ENCODE data around the gene MAN1A2. TPM values are rescaled to one million over a fixed set of nuclear protein-coding genes. Genes with fewer than 3 reads are reported as not detected.

Gene MAN1A2
- total RNA-seq, 4 donors from 2014 or later, result 55.0 to 84.2 (median 79.8) TPM

- Histone ChIP-seq H3K27ac (no peak overlapping the region), H3K4me3 (replicated peaks in 1 of 3) (no peak overlapping the region), H3K36me3 (peaks cover 0 to 3% of the 10 kb centered on the region in 2 donors), H3K4me1 (peaks cover 4 to 9% of the 10 kb centered on the region in 2 donors), H3K9me3 (no peaks in the 10 kb centered on the region), H3K27me3 (no peaks in the 10 kb centered on the region)
- DNase-seq, result no peak
- no peak for TF ChIP-seq POLR2A (IDR thresholded peaks at IDR 0.05)
- TF ChIP-seq CTCF (IDR thresholded peaks at IDR 0.05), result no peak
- WGBS, 2 donors, result 83 to 89% methylated on average over 4 of the region's 4 CpGs
- intact Hi-C loops (cut with DNase I), result no loop called here
Measured at GRCh38 chr1:117527074-117527473, 159.8 kb downstream of the MAN1A2 start.

- Histone ChIP-seq H3K4me1 (peaks cover 4 to 9% of the 10 kb centered on the region in 2 donors), H3K4me3 (replicated peaks in 1 of 3) (no peak overlapping the region), H3K27me3 (no peaks in the 10 kb centered on the region), H3K27ac (no peak overlapping the region), H3K9me3 (no peaks in the 10 kb centered on the region), H3K36me3 (peaks cover 0 to 3% of the 10 kb centered on the region in 2 donors)
- intact Hi-C loops (cut with DNase I), result no loop called here
- 61 to 75% methylated on average over 2 of the region's 2 CpGs for WGBS, 2 donors
- TF ChIP-seq CTCF (IDR thresholded peaks at IDR 0.05) (no peak), POLR2A (IDR thresholded peaks at IDR 0.05) (no peak)
- no peak for DNase-seq
Measured at GRCh38 chr1:117527566-117528102, 160.4 kb downstream of the MAN1A2 start.

GRCh38 chr1:117529683-117530082, 162.4 kb downstream of the MAN1A2 start:
- intact Hi-C loops (cut with DNase I), result loop anchor here (5.0 kb wide), 1 partner anchor 223 kb away; no protein-coding TSS in a partner anchor
- H3K4me3 ChIP-seq (replicated peaks in 1 of 3), result no peak overlapping the region
- 96% methylated on average over 3 of the region's 3 CpGs for WGBS, 2 donors

GRCh38 chr1:117531222-117531621, 164.0 kb downstream of the MAN1A2 start:
- H3K27ac ChIP-seq, result no peak overlapping the region
- no peak for DNase-seq
- intact Hi-C loops (cut with DNase I), result loop anchor here (5.0 kb wide), 1 partner anchor 221 kb away; no protein-coding TSS in a partner anchor
- TF ChIP-seq CTCF (IDR thresholded peaks at IDR 0.05) (no peak), POLR2A (IDR thresholded peaks at IDR 0.05) (no peak)
- H3K9me3 ChIP-seq, result no peaks in the 10 kb centered on the region
- H3K4me1 ChIP-seq, result peaks cover 4 to 9% of the 10 kb centered on the region in 2 donors
- H3K27me3 ChIP-seq, result no peaks in the 10 kb centered on the region
- H3K36me3 ChIP-seq, result no peaks in the 10 kb centered on the region
- H3K4me3 ChIP-seq (replicated peaks in 1 of 3), result no peak overlapping the region

More at GRCh38 chr1:117529683-117530082, 162.4 kb downstream of the MAN1A2 start:
- TF ChIP-seq CTCF (IDR thresholded peaks at IDR 0.05) (no peak), POLR2A (IDR thresholded peaks at IDR 0.05) (no peak)
- Histone ChIP-seq H3K27me3 (no peaks in the 10 kb centered on the region), H3K36me3 (no peaks in the 10 kb centered on the region), H3K27ac (no peak overlapping the region), H3K9me3 (no peaks in the 10 kb centered on the region), H3K4me1 (peaks cover 4 to 9% of the 10 kb centered on the region in 2 donors)
- DNase-seq, result no peak

GRCh38 chr1:117534995-117535467, 167.8 kb downstream of the MAN1A2 start:
- intact Hi-C loops (cut with DNase I), result loop anchor here (5.0 kb wide), 1 partner anchor 217 kb away; no protein-coding TSS in a partner anchor
- Histone ChIP-seq H3K4me1 (peaks cover 0 to 5% of the 10 kb centered on the region in 2 donors), H3K27ac (no peak overlapping the region), H3K27me3 (no peaks in the 10 kb centered on the region), H3K4me3 (replicated peaks in 1 of 3) (no peak overlapping the region), H3K9me3 (no peaks in the 10 kb centered on the region), H3K36me3 (no peaks in the 10 kb centered on the region)
- TF ChIP-seq CTCF (IDR thresholded peaks at IDR 0.05) (peak; percentile 42 to 94 (median 65)), POLR2A (IDR thresholded peaks at IDR 0.05) (no peak)
- WGBS, 2 donors, result 9% methylated on average over 6 of the region's 6 CpGs
- peak; percentile 56 to 66 for DNase-seq
